ACC112 (cell line): Measurements from ENCODE around the gene ADAD2.

Source experiments
- H2AFZ ChIP-seq: fragments of 200-600 bp; sonication (generic); one replicate; pipeline ENCODE4 v1.6.0; 2017; ENCODE audit warnings: antibody characterized with exemption, low read length; ENCODE audit not compliant: unreplicated experiment
- H3K27ac ChIP-seq: fragments of 200-600 bp; sonication (generic); 2 replicates; pipeline ENCODE4 v1.5.1; 2014; ENCODE audit warnings: low read depth, mild to moderate bottlenecking, antibody characterized with exemption, low read length, moderate library complexity
- H3K27me3 ChIP-seq: fragments of 200-600 bp; sonication (generic); 2 replicates; pipeline ENCODE4 v1.6.1; 2014; ENCODE audit warnings: mild to moderate bottlenecking, antibody characterized with exemption, low read length, moderate library complexity, mixed read lengths; ENCODE audit not compliant: insufficient read depth
- H3K36me3 ChIP-seq: fragments of 200-600 bp; sonication (generic); 2 replicates; pipeline ENCODE4 v1.6.1; 2016; ENCODE audit warnings: mild to moderate bottlenecking, antibody characterized with exemption, low read length, moderate library complexity, mixed read lengths; ENCODE audit not compliant: insufficient read depth
- H3K4me1 ChIP-seq: fragments of 200-600 bp; sonication (generic); one replicate; pipeline ENCODE4 v1.6.1; 2016; ENCODE audit warnings: low read length, mixed read lengths; ENCODE audit not compliant: insufficient read depth, unreplicated experiment, control insufficient read depth
- H3K4me3 ChIP-seq: fragments of 200-600 bp; sonication (generic); 2 replicates; pipeline ENCODE4 v1.5.1; 2014; ENCODE audit warnings: mild to moderate bottlenecking, low read depth, low read length
- H3K79me2 ChIP-seq: fragments of 200-600 bp; sonication (generic); one replicate; pipeline ENCODE4 v1.6.0; 2016; ENCODE audit warnings: low read length; ENCODE audit not compliant: control insufficient read depth, unreplicated experiment, insufficient read depth

The ADAD2 gene

DNA sequence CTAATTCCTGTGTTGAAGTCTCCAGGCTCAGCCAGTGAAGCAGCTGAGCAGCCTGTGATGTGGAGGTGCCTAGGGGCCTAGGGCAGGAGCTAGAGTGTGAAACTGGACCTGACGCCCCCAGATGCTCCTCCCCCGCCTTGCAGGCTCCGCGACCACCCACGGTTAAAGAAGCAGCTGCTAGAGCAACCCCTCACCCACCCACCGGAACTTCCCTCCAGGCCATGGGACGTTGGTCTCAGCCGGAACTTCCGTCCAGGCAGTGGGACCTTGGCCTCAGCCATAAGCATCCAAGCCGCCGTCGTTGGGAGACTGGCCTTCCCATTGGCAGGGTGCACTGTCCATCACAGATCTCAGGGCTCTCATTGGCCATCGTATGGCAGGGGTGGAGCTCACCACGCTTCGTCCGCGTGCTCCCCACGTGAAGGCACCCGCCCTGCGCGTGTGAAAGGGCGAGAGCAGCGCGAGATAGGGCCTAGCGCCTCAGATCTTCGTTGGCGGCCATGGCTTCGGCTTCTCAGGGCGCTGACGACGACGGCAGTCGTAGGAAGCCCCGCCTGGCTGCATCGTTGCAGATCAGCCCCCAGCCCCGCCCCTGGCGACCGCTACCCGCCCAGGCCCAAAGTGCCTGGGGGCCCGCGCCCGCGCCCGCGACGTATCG lies at the start of gene ADAD2:
ADAD2 (plus strand) TSS at position 427 of the 658 bp plus-strand sequence; CDS start at position 501, 74 bp downstream.
- no peak within 1 kb of the TSS for H2AFZ ChIP-seq
- peaks cover 9% of the 10 kb centered on the region for H3K79me2 ChIP-seq
- H3K4me3 ChIP-seq, result no peak within 1 kb of the TSS
- H3K36me3 ChIP-seq, result no peaks in the 10 kb centered on the region
- H3K4me1 ChIP-seq, result no peaks in the 10 kb centered on the region
- H3K27ac ChIP-seq, result no peak within 1 kb of the TSS
- H3K27me3 ChIP-seq, result no peaks in the 10 kb centered on the region

DNA sequence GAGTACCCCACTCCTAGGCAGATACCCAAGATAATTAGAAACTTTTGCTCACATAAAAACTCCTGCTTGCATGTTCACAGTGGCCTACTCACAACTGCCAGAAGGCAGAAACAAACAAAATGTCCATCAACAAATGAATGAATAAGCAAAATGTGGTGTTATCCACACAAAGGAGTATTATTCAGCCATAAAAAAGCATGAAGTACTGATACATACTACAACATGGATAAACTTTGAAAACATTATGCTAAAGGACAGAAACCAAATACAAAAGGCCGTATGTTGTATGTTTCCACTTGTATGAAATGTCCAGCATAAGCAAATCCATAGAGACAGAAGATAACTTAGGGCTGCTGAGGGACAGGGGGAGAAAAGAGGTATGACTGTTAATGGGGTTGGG lies 47.9 kb upstream of the ADAD2 start:
- Histone ChIP-seq H3K79me2 (peaks cover 19% of the 10 kb centered on the region), H3K4me1 (no peaks in the 10 kb centered on the region), H3K36me3 (no peaks in the 10 kb centered on the region), H3K4me3 (no peak overlapping the region), H3K27ac (no peak overlapping the region), H2AFZ (no peak overlapping the region), H3K27me3 (peaks cover 8% of the 10 kb centered on the region)

DNA sequence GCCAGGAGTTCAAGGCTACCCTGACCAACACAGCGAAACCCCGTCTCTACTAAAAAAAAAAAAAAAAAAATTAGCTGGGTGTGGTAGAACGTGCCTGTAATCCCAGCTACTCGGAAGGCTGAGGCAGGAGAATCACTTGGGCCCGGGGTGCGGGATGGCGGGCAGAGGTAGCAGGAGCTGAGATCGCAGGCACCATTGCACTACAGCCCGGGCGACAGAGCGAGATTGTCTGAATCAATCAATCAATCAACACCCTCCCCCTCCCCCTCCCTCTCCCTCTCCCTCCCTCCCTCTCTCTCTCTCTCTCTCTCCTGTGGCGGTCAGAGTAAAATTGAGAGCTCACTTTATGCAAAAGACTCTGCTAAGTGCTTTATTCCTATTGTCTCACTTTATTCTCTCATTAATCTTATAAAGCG lies 47.2 kb upstream of the ADAD2 start:
- H2AFZ ChIP-seq, result no peak overlapping the region
- H3K4me1 ChIP-seq, result no peaks in the 10 kb centered on the region

GRCh38 chr16:84144209-84144858 lies 46.6 kb upstream of the ADAD2 start:
- Histone ChIP-seq H3K27me3 (peaks cover 8% of the 10 kb centered on the region), H2AFZ (peak overlapping the region; percentile 35), H3K4me1 (no peaks in the 10 kb centered on the region), H3K4me3 (peak overlapping the region; percentile 74), H3K79me2 (peaks cover 18% of the 10 kb centered on the region), H3K36me3 (no peaks in the 10 kb centered on the region), H3K27ac (no peak overlapping the region)

More for the DNA sequence above, 47.2 kb upstream of the ADAD2 start:
- Histone ChIP-seq H3K36me3 (no peaks in the 10 kb centered on the region), H3K27me3 (peaks cover 8% of the 10 kb centered on the region), H3K4me3 (peak overlapping the region; percentile 74), H3K79me2 (peaks cover 19% of the 10 kb centered on the region), H3K27ac (no peak overlapping the region)

GRCh38 chr16:84144859-84145639 lies 45.9 kb upstream of the ADAD2 start, which contains the start of the genes DNAAF1 and HSDL1:
TSS of gene DNAAF1 (plus strand) at chr16:84145308. CDS start at chr16:84145441, 133 bp downstream.
TSS of gene HSDL1 (minus strand) at chr16:84145177. CDS start at chr16:84131321, 13,856 bp downstream.
- Histone ChIP-seq H3K27ac (no peak within 1 kb of the TSS), H2AFZ (peak within 1 kb of the TSS; percentile 53), H3K4me1 (no peaks in the 10 kb centered on the region)

GRCh38 chr16:84150926-84151325 lies 40.0 kb upstream of the ADAD2 start:
- Histone ChIP-seq H3K36me3 (no peaks in the 10 kb centered on the region), H2AFZ (no peak overlapping the region), H3K79me2 (no peaks in the 10 kb centered on the region), H3K4me1 (peaks cover 3% of the 10 kb centered on the region), H3K4me3 (no peak overlapping the region), H3K27me3 (peaks cover 14% of the 10 kb centered on the region), H3K27ac (no peak overlapping the region)

More at GRCh38 chr16:84144859-84145639, 45.9 kb upstream of the ADAD2 start, which contains the start of the genes DNAAF1 and HSDL1:
- H3K79me2 ChIP-seq, result peaks cover 16% of the 10 kb centered on the region
- H3K27me3 ChIP-seq, result peaks cover 8% of the 10 kb centered on the region
- H3K36me3 ChIP-seq, result no peaks in the 10 kb centered on the region
- H3K4me3 ChIP-seq, result peak within 1 kb of the TSS; percentile 74

DNA sequence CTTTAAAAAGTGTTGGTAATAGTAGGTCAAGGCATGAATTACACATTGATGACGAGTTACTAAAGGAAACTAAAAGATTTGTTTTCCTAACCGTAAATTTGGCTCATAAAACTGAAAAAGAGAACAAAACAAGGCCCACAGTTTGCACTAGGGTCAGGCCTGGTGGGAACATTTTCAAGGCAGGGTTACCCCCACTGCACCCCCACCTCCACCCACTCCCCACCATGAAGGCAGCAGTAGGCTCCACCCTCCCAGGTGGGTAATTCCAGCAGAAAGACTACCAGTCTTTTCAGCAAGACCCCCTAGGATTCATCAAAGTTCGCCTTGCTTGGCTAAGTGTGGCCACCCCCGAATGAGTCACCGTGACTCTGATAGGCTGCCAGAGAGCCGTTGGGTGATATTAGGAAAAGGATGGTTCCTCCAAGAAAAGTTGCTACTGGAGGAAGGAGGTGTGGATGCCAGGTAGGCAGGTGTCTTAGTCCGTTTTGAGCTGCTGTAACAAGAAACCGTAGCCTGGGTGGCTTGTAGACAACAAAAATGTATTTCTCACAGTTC lies 37.2 kb upstream of the ADAD2 start:
- H2AFZ ChIP-seq, result no peak overlapping the region
- no peak overlapping the region for H3K27ac ChIP-seq
- no peaks in the 10 kb centered on the region for H3K36me3 ChIP-seq
- peaks cover 14% of the 10 kb centered on the region for H3K27me3 ChIP-seq
- peaks cover 3% of the 10 kb centered on the region for H3K4me1 ChIP-seq
- H3K79me2 ChIP-seq, result no peaks in the 10 kb centered on the region
- H3K4me3 ChIP-seq, result no peak overlapping the region

DNA sequence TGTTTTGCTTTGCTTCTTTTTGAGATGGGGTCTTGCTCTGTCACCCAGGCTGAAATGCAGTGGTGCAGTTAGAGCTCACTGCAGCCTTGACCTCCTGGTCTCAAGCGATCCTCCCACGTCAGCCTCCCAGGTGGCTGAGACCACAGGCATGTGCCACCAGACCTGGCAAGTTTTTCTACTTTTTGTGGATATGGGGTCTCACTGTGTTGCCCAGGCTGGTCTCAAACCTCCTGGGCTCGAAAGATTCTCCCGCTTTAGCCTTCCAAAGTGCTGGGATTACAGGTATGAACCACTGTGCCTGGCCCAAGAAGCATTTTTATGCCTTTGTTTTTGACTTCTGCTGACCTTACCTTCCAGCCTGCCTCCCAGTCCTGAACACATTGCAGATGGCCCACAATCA lies 35.7 kb upstream of the ADAD2 start:
- Histone ChIP-seq H3K79me2 (no peaks in the 10 kb centered on the region), H3K27me3 (peaks cover 29% of the 10 kb centered on the region), H3K27ac (no peak overlapping the region), H3K4me3 (no peak overlapping the region), H3K4me1 (peaks cover 3% of the 10 kb centered on the region), H2AFZ (no peak overlapping the region), H3K36me3 (no peaks in the 10 kb centered on the region)

- Histone ChIP-seq H3K27ac (no peak overlapping the region), H3K27me3 (peaks cover 29% of the 10 kb centered on the region)
Measured at GRCh38 chr16:84155771-84156170, 35.2 kb upstream of the ADAD2 start.

GRCh38 chr16:84156342-84156784 lies 34.6 kb upstream of the ADAD2 start:
- Histone ChIP-seq H3K4me1 (peaks cover 3% of the 10 kb centered on the region), H3K79me2 (no peaks in the 10 kb centered on the region), H3K27ac (no peak overlapping the region), H3K4me3 (no peak overlapping the region), H2AFZ (no peak overlapping the region), H3K27me3 (peaks cover 29% of the 10 kb centered on the region), H3K36me3 (no peaks in the 10 kb centered on the region)

More at GRCh38 chr16:84155771-84156170, 35.2 kb upstream of the ADAD2 start:
- no peaks in the 10 kb centered on the region for H3K79me2 ChIP-seq
- H3K4me3 ChIP-seq, result no peak overlapping the region
- peaks cover 3% of the 10 kb centered on the region for H3K4me1 ChIP-seq
- H2AFZ ChIP-seq, result no peak overlapping the region
- H3K36me3 ChIP-seq, result no peaks in the 10 kb centered on the region
